SKM-1 treated with dmso at 0.1 percent for 144 hours (cell line): ENCODE results near the gene UBE2F.
"Not testable (repeated sequence)": the region's sequence is repeated elsewhere in the genome, so short reads cannot be mapped to it uniquely, and the experiment has no call there.

Experiments used
- DNase-seq: peaks from one replicate; lab custom pipeline; 2025; ENCODE audit not compliant: unreplicated experiment; lab: John Stamatoyannopoulos, UW

Gene UBE2F

GRCh38 chr2:237977380-237977779 lies 10.6 kb downstream of the UBE2F start:
- DNase-seq, result no peak

- no peak for DNase-seq
These were observed 11.4 kb downstream of the UBE2F start for GRCh38 chr2:237978058-237978712.

GRCh38 chr2:237979331-237979730 lies 12.5 kb downstream of the UBE2F start:
- DNase-seq, result no peak

- DNase-seq, result no peak
These were observed 13.3 kb downstream of the UBE2F start for GRCh38 chr2:237980087-237980486.

GRCh38 chr2:237980751-237981150 lies 13.9 kb downstream of the UBE2F start:
- DNase-seq, result peak; percentile 72

GRCh38 chr2:237981621-237982020 lies 14.8 kb downstream of the UBE2F start:
- not testable (repeated sequence) for DNase-seq

GRCh38 chr2:237982039-237982725 lies 15.4 kb downstream of the UBE2F start:
- DNase-seq, result no peak

GRCh38 chr2:237983922-237984321 lies 17.1 kb downstream of the UBE2F start:
- DNase-seq, result no peak

GRCh38 chr2:237987268-237987667 lies 20.5 kb downstream of the UBE2F start:
- no peak for DNase-seq

- DNase-seq, result no peak
These were observed 26.9 kb downstream of the UBE2F start for GRCh38 chr2:237993701-237994100.

- DNase-seq, result no peak
These were observed 28.2 kb downstream of the UBE2F start for GRCh38 chr2:237995036-237995435.

- no peak for DNase-seq
These were observed 29.3 kb downstream of the UBE2F start for GRCh38 chr2:237996021-237996593.

GRCh38 chr2:237997521-237997920 lies 30.7 kb downstream of the UBE2F start:
- no peak for DNase-seq

GRCh38 chr2:237998530-237998929 lies 31.7 kb downstream of the UBE2F start:
- DNase-seq, result no peak

GRCh38 chr2:238003234-238004031 lies 36.6 kb downstream of the UBE2F start:
- no peak for DNase-seq

- no peak for DNase-seq
These were observed 37.4 kb downstream of the UBE2F start for GRCh38 chr2:238004077-238004830.

- no peak for DNase-seq
These were observed 38.7 kb downstream of the UBE2F start for GRCh38 chr2:238005528-238005927.

- no peak for DNase-seq
These were observed 39.7 kb downstream of the UBE2F start for GRCh38 chr2:238006510-238006909.

- DNase-seq, result no peak
These were observed 41.1 kb downstream of the UBE2F start for GRCh38 chr2:238007924-238008323.

GRCh38 chr2:238009563-238009962 lies 42.7 kb downstream of the UBE2F start:
- DNase-seq, result no peak

- no peak for DNase-seq
These were observed 43.8 kb downstream of the UBE2F start for GRCh38 chr2:238010572-238010971.
